GM23338 (cell line): ENCODE measurements around the gene WNT6. TPM values are rescaled to one million over a fixed set of nuclear protein-coding genes. Genes with fewer than 3 reads are reported as not detected.
A peak's percentile ranks its signal among the peaks of the same experiment; 100 is the strongest.

Experiments
- ATAC-seq: fragments of 200-7000 bp; cut with Tn5 transposase; 3 replicates; pipeline ENCODE4 v1.9.1; 2020
- DNase-seq: peaks from one replicate; pipeline ENCODE4 v3.0.0-alpha.2; 2015; ENCODE audit warnings: low spot score
- H2AFZ ChIP-seq: fragments of 200-600 bp; sonication (generic); 2 replicates; pipeline ENCODE4 v1.8.0; 2016; ENCODE audit warnings: antibody characterized with exemption, mild to moderate bottlenecking, moderate library complexity
- H3F3A ChIP-seq: fragments of 200-600 bp; sonication (generic); replicated peaks from 2 replicates; pipeline ENCODE4 v1.8.0; 2017; ENCODE audit warnings: antibody characterized with exemption, mixed run types, low read depth
- H3K27ac ChIP-seq: fragments of 200-600 bp; sonication (generic); 2 replicates; pipeline ENCODE4 v1.6.1; 2016; ENCODE audit warnings: low read depth
- H3K27me3 ChIP-seq: fragments of 200-600 bp; sonication (generic); 2 replicates; pipeline ENCODE4 v1.8.0; 2016; ENCODE audit warnings: mild to moderate bottlenecking, mixed run types, moderate library complexity; ENCODE audit not compliant: insufficient read depth
- H3K36me3 ChIP-seq: fragments of 200-600 bp; sonication (generic); 2 replicates; pipeline ENCODE4 v1.8.0; 2016; ENCODE audit warnings: mild to moderate bottlenecking; ENCODE audit not compliant: insufficient read depth
- H3K4me1 ChIP-seq: fragments of 200-600 bp; sonication (generic); 2 replicates; pipeline ENCODE4 v1.8.0; 2016; ENCODE audit warnings: mild to moderate bottlenecking, moderate library complexity; ENCODE audit not compliant: insufficient read depth
- H3K4me2 ChIP-seq: fragments of 200-600 bp; sonication (generic); 2 replicates; pipeline ENCODE4 v1.7.1; 2017; ENCODE audit warnings: mixed run types
- H3K4me3 ChIP-seq: fragments of 200-600 bp; sonication (generic); 2 replicates; pipeline ENCODE4 v1.6.1; 2016; ENCODE audit warnings: mixed run types
- H3K79me2 ChIP-seq: fragments of 200-600 bp; sonication (generic); replicated peaks from 2 replicates; pipeline ENCODE4 v1.8.0; 2017; ENCODE audit warnings: mild to moderate bottlenecking; ENCODE audit not compliant: insufficient read depth
- H3K9me2 ChIP-seq: fragments of 200-600 bp; sonication (generic); 2 replicates; pipeline ENCODE4 v1.8.0; 2017; ENCODE audit not compliant: insufficient read depth
- H4K20me1 ChIP-seq: fragments of 200-600 bp; sonication (generic); replicated peaks from 2 replicates; pipeline ENCODE4 v1.8.0; 2017; ENCODE audit warnings: mild to moderate bottlenecking; ENCODE audit not compliant: insufficient read depth
- H3K27ac Mint-ChIP-seq: 2 replicates; pipeline ENCODE4 v1.8.0; 2020; ENCODE audit warnings: inconsistent platforms, mild to moderate bottlenecking, moderate library complexity, mixed read lengths
- H3K27me3 Mint-ChIP-seq: 3 replicates; pipeline ENCODE4 v1.8.0; 2022; ENCODE audit warnings: low read depth, mild to moderate bottlenecking, moderate library complexity, mixed read lengths, inconsistent platforms; ENCODE audit not compliant: insufficient read depth, poor library complexity
- H3K36me3 Mint-ChIP-seq: 3 replicates; pipeline ENCODE4 v1.8.0; 2021; ENCODE audit warnings: low read depth, mild to moderate bottlenecking, inconsistent platforms, moderate library complexity, mixed read lengths
- H3K4me1 Mint-ChIP-seq: 3 replicates; pipeline ENCODE4 v1.8.0; 2020; ENCODE audit warnings: mild to moderate bottlenecking, inconsistent platforms, mixed read lengths
- H3K4me3 Mint-ChIP-seq: 3 replicates; pipeline ENCODE4 v1.8.0; 2021; ENCODE audit warnings: moderate library complexity, mild to moderate bottlenecking, inconsistent platforms, mixed read lengths
- H3K9me3 Mint-ChIP-seq: 3 replicates; pipeline ENCODE4 v1.8.0; 2020; ENCODE audit warnings: moderate library complexity, mild to moderate bottlenecking, inconsistent platforms, mixed read lengths
- CTCF ChIP-seq, 2 experiments: fragments of 200-600 bp in 1 of 2; sonication (generic) in 1 of 2; conservative IDR thresholded peaks; 2 replicates each; pipeline versions ENCODE4 v1.5.1 to v1.6.1; 2016 to 2017; ENCODE audit warnings: antibody characterized with exemption in 2 of 2, low read depth in 2 of 2, mild to moderate bottlenecking in 2 of 2, moderate library complexity in 1 of 2
- EZH2phosphoT487 ChIP-seq: fragments of 200-600 bp; sonication (generic); IDR thresholded peaks from one replicate; pipeline ENCODE4 v1.8.1; 2018; ENCODE audit warnings: antibody characterized with exemption; ENCODE audit not compliant: unreplicated experiment
- ZNF462 ChIP-seq: fragments of 250-450 bp; sonication (Bioruptor Pico); IDR thresholded peaks from 2 replicates; pipeline ENCODE4 v1.5.0; 2020; ENCODE audit warnings: mild to moderate bottlenecking, moderate library complexity
- polyA plus RNA-seq: library from polyadenylated mRNA; unstranded; fragments of >200 nt; fragmentation: Nextera tagmentation; extraction: Ambion mirVana; gene quantifications from 2 replicates; pipeline ENCODE4 v1.2.1, GENCODE V29; 2016
- total RNA-seq: library from RNA; depleted of rRNA; stranded (reverse); fragments of >200 nt; shearing (Covaris generic); gene quantifications from 2 replicates; pipeline ENCODE4 v1.2.3, GENCODE V29; 2014

The WNT6 gene
- total and polyA plus RNA-seq, 2 experiments from 2014 or later: not detected

DNA sequence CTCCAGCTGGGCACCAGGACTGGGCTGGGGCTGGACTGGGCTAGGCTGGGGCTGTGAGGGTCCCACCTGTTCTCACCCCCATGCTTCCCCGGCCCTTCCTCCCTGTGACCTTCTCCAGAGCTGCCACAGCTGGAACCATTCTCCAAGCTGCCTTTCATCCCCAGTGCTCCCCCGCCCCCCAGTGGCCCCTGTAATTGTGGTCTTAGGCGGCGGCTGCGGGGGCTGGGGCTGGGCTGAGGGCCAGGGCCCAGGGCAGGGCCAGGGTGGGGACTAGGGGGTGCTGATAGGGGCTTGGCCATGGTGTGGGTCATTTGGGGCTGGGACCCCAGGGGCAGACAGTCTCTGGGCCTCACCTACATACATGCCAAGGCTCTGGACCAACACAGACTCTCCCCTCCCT is 18.3 kb downstream of the WNT6 start:
- Histone ChIP-seq H3K27me3 (peaks cover 100% of the 10 kb centered on the region), H3F3A (no peaks in the 10 kb centered on the region), H3K79me2 (no peaks in the 10 kb centered on the region), H2AFZ (no peak overlapping the region), H3K4me1 (peaks cover 19% of the 10 kb centered on the region; the same call in 1 of the 2 replicates), H3K9me2 (no peaks in the 10 kb centered on the region), H3K27ac (no peak overlapping the region), H3K4me3 (no peak overlapping the region), H3K36me3 (no peaks in the 10 kb centered on the region), H4K20me1 (peaks cover 29% of the 10 kb centered on the region), H3K4me2 (no peak overlapping the region)
- H3K9me3 Mint-ChIP-seq: no peaks in the 10 kb centered on the region
- H3K36me3 Mint-ChIP-seq: no peaks in the 10 kb centered on the region; the same call in 2 of the 3 replicates
- no peak for DNase-seq
- TF ChIP-seq ZNF462 (CRISPR knock-in tag): no peak
- TF ChIP-seq CTCF (conservative IDR thresholded peaks at IDR 0.05; ENCODE audit: low read depth in 2 of 2): peak in 1 of 2 experiments; percentile 30; a peak in 2 of 4 replicates
- peaks cover 96% of the 10 kb centered on the region for H3K27me3 Mint-ChIP-seq
- peaks cover 21% of the 10 kb centered on the region; the same call in 2 of the 3 replicates for H3K4me1 Mint-ChIP-seq
- no peak overlapping the region for H3K4me3 Mint-ChIP-seq
- no peak for ATAC-seq
- no peak overlapping the region for H3K27ac Mint-ChIP-seq

DNA sequence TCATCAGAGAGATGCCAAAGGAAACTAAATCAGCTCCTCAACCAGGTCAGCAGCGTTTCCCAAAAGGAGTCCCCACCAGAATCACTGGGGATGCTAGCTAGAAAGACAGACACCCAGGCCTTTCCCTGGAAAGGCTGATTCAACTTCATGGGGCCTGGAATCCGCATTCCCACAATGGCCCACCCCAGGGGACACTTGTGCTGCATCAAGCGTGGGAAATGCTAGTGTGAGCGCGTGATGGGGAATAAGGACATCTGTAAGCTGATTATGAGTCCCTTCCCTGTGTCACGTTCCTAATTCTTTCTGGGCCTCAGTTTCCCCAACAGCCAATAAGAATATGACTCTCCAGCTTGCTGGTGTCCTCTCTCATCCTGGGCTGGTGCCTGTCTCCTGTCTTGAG is 18.9 kb downstream of the WNT6 start:
- Histone ChIP-seq H3K36me3 (no peaks in the 10 kb centered on the region), H3K79me2 (no peaks in the 10 kb centered on the region), H2AFZ (no peak overlapping the region), H3K27ac (no peak overlapping the region), H3K4me1 (peaks cover 14% of the 10 kb centered on the region; the same call in 1 of the 2 replicates), H3K4me2 (no peak overlapping the region), H3F3A (no peaks in the 10 kb centered on the region), H4K20me1 (peaks cover 29% of the 10 kb centered on the region), H3K27me3 (peaks cover 98% of the 10 kb centered on the region), H3K4me3 (no peak overlapping the region), H3K9me2 (no peaks in the 10 kb centered on the region)
- Mint-ChIP-seq H3K36me3 (no peaks in the 10 kb centered on the region), H3K9me3 (no peaks in the 10 kb centered on the region), H3K4me1 (peaks cover 20% of the 10 kb centered on the region), H3K27me3 (peaks cover 96% of the 10 kb centered on the region), H3K4me3 (no peak overlapping the region), H3K27ac (no peak overlapping the region)
- ATAC-seq (no peak), DNase-seq (no peak)
- TF ChIP-seq ZNF462 (CRISPR knock-in tag): no peak
- no peak for TF ChIP-seq EZH2phosphoT487
